IMR-90 (cell line): ENCODE results near the gene FBXW12.

Experiments
- BHLHE40 ChIP-seq: fragments of 150-350 bp; IDR thresholded peaks from 2 replicates; pipeline ENCODE4 v1.6.1; 2016; ENCODE audit warnings: mild to moderate bottlenecking, low read depth, low read length
- CEBPB ChIP-seq: IDR thresholded peaks from 2 replicates; pipeline ENCODE4 v1.6.1; 2012; ENCODE audit warnings: low read depth, low read length, improper control_type of control experiment
- CHD1 ChIP-seq: IDR thresholded peaks from 2 replicates; pipeline ENCODE4 v1.6.1; 2012; ENCODE audit warnings: low read depth, low read length, improper control_type of control experiment
- CTCF ChIP-seq: conservative IDR thresholded peaks from 2 replicates; pipeline ENCODE4 v1.5.1; 2012; ENCODE audit warnings: mild to moderate bottlenecking, low read depth, low read length, improper control_type of control experiment
- ELK1 ChIP-seq: fragments of 150-350 bp; IDR thresholded peaks from 2 replicates; pipeline ENCODE4 v1.6.1; 2016; ENCODE audit warnings: low read depth, mild to moderate bottlenecking, low read length, moderate library complexity, borderline replicate concordance
- FOS ChIP-seq: fragments of 150-350 bp; IDR thresholded peaks from 2 replicates; pipeline ENCODE4 v1.6.1; 2016; ENCODE audit warnings: low read depth, low read length
- MAFK ChIP-seq: IDR thresholded peaks from 2 replicates; pipeline ENCODE4 v1.6.1; 2012; ENCODE audit warnings: low read depth, low read length, improper control_type of control experiment
- MXI1 ChIP-seq: IDR thresholded peaks from 2 replicates; pipeline ENCODE4 v1.6.1; 2012; ENCODE audit warnings: low read depth, mild to moderate bottlenecking, low read length, moderate library complexity, borderline replicate concordance
- POLR2A ChIP-seq: IDR thresholded peaks from 2 replicates; pipeline ENCODE4 v1.6.1; 2012; ENCODE audit warnings: mild to moderate bottlenecking, low read depth, low read length
- RAD21 ChIP-seq: IDR thresholded peaks from 2 replicates; pipeline ENCODE4 v1.6.1; 2012; ENCODE audit warnings: low read length, improper control_type of control experiment
- RCOR1 ChIP-seq: IDR thresholded peaks from 2 replicates; pipeline ENCODE4 v1.6.1; 2012; ENCODE audit warnings: mild to moderate bottlenecking, low read length, improper control_type of control experiment; ENCODE audit not compliant: insufficient replicate concordance
- USF2 ChIP-seq: fragments of 150-350 bp; IDR thresholded peaks from 2 replicates; pipeline ENCODE4 v1.6.1; 2017; ENCODE audit warnings: mild to moderate bottlenecking, antibody characterized with exemption, low read length, low read depth

GRCh38 chr3:48407542-48408099 is 35.6 kb downstream of the FBXW12 start:
- no peak for TF ChIP-seq CTCF
- TF ChIP-seq POLR2A, result no peak
- no peak for TF ChIP-seq RCOR1
- TF ChIP-seq CHD1, result no peak
- TF ChIP-seq USF2, result no peak
- TF ChIP-seq RAD21, result no peak
- no peak for TF ChIP-seq BHLHE40
- no peak for TF ChIP-seq ELK1
- TF ChIP-seq CEBPB, result no peak
- TF ChIP-seq MXI1, result no peak
- TF ChIP-seq FOS, result no peak
- no peak for TF ChIP-seq MAFK
